Left colon (tissue), 2 donors: ENCODE data around the gene CPAMD8. TPM values are rescaled to one million over a fixed set of nuclear protein-coding genes. Genes with fewer than 3 reads are reported as not detected.
"Not testable (repeated sequence)": the region's sequence is repeated elsewhere in the genome, so short reads cannot be mapped to it uniquely, and the experiment has no call there.

Experiments
- ATAC-seq: fragments of 200-7000 bp; cut with Tn5 transposase; one replicate; pipeline ENCODE4 v1.9.1; 2020; ENCODE audit warnings: mild to moderate bottlenecking, moderate library complexity
- DNase-seq, 2 donors: peaks; one replicate each; pipeline ENCODE4 v3.0.0-alpha.2; 2020
- intact Hi-C, 2 donors: fragments of 100-400 bp; cut with DNase I in 1 of 2; cut with micrococcal nuclease in 1 of 2; formaldehyde crosslinking; loops; one replicate each; pipeline versions ENCODE4 v1.11.2 to v1.14.0; 2022; cut with DNase I, micrococcal nuclease
- total RNA-seq, 2 donors: library from RNA; stranded (reverse); fragmentation: NEBNext Ultra II Directional; extraction: Animal tissue kit (Norgen Biotek cat#: 25700); gene quantifications; one replicate each; pipeline ENCODE4 v1.2.1, GENCODE V29; 2021
- donor health status: DM: no; HTN: no; CAD: no.
- donor health status: DM: yes; HTN: yes; CAD: no.

CPAMD8 gene
- total RNA-seq, 2 donors from 2014 or later, result 2.3 to 3.4 TPM

DNA sequence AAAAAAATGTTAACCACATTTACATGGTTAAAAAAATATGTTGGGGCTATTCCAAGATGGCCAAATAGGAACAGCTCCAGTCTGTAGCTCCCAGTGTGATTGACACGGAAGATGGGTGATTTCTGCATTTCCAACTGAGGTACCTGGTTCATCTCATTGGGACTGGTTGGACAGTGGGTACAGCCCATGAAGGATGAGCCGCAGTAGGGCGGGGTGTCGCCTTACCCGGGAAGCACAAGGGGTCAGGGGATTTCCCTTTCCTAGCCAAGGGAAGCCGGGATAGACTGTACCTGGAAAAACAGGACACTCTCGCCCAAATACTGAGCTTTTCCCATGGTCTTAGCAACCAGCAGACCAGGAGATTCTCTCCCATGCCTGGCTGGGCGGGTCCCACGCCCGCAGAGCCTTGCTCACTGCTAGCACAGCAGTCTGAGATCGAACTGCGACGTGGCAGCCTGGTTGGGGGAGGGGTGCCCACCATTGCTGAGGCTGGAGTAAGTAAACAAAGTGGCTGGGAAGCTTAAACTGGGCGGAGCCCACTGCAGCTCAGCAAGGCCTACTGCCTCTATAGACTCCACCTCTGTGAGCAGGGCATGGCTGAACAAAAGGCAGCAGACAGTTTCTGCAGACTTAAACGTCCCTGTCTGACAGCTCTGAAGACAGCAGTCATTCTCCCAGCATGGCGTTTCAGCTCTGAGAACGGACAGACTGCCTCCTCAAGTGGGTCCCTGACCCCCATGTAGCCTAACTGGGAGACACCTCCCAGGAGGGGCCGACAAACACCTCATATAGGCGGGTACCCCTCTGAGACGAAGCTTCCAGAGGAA, 65.4 kb downstream of the CPAMD8 start:
- intact Hi-C loops, ATAC-seq: not testable (repeated sequence)
- DNase-seq, result peak in 1 of 2 donors; percentile 13

DNA sequence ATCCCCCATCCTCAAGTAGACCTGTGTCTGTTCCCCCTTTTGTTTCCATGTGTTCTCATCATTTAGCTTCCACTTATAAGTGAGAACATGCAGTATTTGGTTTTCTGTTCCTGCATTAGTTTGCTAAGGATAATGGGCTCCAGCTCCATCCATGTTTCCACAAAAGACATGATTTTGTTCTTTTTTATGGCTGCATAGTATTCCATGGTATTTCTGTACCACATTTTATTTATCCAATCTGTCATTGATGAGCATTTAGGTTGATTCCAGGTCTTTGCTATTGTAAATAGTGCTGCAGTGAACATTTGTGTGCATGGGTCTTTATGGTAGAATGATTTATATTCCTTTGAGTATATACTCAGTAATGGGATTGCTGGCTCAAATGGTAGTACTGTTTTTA, 68.3 kb downstream of the CPAMD8 start:
- DNase-seq, intact Hi-C loops, ATAC-seq: not testable (repeated sequence)

DNA sequence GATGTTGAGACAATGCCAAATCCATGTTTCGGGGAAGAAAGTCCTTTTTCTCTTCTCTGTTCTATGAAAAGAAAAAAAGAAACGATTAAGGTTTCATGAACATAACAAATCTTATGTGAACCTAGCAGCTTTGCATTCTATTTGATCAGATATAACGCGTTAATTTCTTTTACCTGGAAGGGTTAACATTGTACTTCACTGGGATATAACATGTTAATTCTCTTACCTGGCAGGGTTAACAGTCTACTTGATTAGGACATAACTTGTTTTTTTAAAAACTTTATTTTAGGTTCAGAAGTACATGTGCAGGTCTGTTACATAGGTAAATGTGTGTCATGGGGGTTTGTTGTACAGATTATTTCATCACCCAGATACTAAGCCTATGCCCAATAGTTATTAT, 68.8 kb downstream of the CPAMD8 start:
- intact Hi-C loops, result no loop called here
- no peak for ATAC-seq
- no peak for DNase-seq

DNA sequence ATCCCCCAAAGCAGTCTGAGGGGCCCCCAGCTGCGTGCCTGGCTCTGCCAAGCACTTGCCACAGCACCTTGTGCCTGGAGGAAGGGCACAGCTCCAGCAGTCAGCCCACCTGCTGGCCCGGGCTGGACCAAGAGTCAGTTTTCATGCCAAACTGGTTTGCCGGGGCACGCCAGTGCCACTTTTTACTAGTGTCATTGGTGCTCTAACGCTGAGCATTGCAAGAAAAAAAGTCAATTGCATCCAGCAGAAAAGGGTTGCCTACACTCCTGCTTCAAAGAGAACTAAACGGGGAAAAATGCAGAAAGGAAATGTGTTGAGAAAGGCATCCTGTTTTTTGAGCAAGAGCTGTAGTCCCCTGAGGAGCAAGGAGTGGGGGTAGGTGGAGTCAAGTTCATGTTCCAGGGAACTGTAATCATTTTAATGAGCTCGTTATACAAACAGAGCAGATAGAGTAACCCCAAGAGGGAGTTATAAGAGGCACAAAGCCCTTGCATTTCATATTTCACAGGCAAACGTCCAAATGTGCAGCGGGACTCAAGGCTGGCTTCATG, 69.4 kb downstream of the CPAMD8 start:
- intact Hi-C loops, result no loop called here
- ATAC-seq, result peak; percentile 64
- DNase-seq, result peak in 1 of 2 donors; percentile 8

DNA sequence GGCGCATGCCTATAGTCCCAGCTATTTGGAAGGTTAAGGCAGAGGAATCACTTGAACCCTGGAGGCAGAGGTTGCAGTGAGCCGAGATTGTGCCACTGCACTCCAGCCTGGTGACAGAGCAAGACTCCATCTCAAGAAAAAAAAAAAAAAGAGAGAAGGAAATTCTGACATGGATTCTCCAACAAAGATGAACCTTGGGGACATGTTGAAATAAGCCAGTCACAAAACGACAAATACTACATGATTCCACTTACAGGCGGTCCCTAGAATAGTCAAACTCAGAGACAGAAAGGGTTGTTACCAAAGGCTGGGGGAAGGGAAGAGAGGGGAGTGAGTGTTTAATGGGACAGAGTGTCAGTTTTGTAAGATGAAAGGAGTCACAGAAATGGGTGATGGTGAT, 71.4 kb downstream of the CPAMD8 start:
- DNase-seq (no peak), ATAC-seq (no peak)
- intact Hi-C loops, result no loop called here

DNA sequence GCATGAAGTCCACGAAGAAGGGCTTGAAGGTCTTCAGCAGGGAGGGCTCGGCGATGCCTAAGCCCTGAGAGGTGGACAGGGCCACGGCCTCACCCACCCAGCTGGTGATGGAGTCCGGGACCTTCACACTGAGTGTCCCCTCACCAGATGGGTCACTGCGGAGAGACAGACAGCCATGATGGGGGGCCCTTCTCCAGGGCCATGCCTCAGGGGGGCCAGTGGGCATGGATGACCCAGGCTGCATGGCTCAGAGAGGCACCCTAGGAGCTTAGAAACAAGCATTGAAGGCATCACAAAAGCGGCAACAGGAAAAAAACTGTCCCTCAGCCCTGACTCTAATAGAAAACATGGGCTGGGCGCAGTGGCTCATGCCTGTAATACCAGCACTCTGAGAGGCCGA, 74.6 kb downstream of the CPAMD8 start:
- intact Hi-C loops, result no loop called here
- DNase-seq, result no peak
- no peak for ATAC-seq

DNA sequence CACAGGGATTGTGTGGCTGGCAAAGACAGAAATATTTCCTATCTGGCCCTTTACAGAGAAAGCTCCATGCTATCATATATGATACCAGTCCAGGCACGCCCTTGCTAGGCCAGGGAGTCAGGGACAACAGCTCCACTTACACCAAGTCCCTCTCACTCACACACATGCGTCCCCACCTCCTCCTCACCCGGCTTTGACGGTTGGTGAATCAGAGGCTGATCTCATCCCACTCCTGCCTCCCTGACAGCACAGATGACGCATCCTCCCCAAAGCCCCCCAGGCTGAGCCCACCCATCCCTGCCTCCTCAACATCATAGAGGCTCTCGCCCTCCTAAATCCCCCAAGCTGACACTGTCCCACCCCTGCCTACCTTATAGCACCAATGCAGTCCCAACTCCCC, 75.1 kb downstream of the CPAMD8 start:
- DNase-seq, result no peak
- intact Hi-C loops, result no loop called here
- no peak for ATAC-seq

DNA sequence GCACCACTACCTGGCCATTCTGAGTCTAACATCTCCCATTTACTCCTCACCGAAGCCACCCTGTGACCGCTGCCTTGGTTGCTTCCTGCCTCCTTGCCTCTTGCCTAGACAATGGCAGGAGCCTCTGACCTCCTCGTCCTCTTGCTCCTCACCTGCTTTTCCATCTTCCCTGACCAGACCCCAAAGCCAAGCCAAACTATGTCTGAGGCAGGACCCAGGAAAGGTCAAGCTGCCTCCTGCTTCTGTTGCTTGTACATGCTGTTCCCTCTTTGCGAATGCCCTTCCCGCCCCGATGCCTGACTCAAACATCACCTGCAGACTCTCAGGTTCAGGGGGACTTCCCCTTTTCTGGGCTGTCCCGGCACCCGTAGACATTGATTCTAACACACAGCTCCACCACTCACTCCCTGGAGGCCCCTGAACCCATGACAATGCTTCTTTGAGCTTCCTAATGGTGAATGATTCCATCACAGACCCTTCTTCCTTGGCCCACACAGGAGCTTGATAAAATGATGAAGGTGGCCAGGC, 77.0 kb downstream of the CPAMD8 start:
- ATAC-seq (no peak), DNase-seq (no peak)
- intact Hi-C loops, result no loop called here

DNA sequence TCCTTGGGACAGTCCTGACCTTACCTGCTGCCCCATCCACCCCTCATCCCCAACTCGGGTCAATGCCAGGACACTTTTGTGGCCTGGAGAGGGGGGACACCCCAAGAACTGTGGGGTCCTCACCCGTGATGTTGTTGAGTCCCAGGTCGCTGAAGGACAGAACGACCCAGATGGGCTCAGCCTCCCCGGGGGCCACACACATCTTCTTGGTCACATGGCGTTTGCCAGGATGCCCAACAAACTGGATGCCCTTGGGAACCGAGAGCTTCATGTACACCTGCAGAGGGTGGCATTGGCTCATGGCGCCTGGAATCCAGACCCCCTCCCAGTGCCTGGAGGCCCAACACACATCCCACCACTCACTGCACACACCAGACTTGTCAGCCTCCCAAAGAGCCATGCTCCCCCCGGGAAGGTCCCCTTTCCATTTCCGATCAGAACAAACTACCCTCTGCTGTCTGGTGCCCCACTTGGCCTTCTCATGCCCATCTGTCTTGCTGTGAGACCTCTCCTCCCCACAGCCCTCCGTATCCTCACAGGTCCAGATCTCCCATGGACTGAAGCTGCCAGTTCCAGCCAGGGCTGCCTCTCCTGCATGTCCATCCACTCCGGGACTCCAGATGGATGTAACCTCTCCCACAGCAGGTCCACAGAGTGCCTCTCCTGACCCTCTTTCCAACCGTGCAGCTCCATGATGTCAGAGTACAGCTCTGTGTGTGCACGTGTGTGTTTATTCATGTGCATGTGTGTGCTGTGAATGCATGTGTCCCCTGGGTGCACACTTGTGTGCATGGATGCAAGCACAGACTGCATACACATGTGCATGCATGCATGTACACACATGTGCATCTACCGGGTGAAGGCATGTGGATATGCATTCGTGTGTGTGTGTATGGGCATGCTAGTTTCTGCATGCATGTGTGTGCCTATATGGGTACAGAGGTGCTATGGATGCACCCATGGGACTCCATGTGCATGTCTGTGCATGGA, 79.4 kb downstream of the CPAMD8 start:
- intact Hi-C loops, result no loop called here
- DNase-seq (no peak), ATAC-seq (no peak)

DNA sequence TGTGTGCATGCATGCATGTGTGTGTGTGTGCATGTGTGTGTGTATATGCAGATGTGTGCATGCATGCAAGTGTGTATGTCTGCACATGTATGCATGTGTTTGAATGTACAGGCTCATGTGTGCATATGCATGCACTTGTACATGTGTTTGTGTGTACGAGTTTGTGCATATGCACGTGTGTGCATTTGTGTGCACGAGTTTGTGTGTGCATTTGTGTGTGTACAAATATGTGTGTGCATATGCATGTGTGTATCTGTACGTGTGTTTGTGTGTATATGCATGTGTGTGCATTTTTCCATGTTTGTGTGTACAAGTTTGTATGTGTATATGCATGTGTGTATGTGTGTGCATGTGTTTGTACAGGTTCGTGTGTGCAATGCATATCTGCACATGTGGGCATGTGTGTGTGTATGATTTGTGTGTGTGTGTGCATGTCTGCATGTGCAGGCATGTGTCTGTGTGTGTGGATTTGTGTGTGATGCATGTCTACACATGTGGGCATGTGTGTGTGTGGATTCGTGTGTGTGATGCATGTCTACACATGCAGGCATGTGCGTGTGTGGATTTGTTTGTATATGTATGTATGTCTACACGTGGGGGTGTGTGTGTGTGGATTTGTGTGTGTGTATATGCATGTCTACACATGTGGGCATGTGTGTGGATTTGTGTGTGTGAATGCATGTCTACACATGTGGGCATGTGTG, 80.7 kb downstream of the CPAMD8 start:
- DNase-seq (no peak), ATAC-seq (no peak)
- intact Hi-C loops, result no loop called here

DNA sequence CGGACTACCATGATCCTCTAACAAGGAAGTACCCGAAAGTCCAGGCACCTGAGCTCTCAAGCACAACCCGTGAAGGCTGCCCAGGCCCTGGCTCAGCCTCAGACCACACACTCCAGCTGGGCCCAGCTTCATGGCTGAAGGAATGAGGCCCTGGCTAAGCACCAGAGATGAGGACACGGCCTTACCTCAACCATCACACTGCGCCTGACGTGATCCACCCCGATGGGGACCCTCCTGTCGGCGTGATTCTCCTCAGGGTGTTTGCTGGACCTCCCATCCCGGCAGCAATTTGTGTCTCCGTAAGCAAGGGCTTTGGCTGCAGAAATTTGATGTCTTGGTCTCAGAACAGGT, 81.3 kb downstream of the CPAMD8 start:
- ATAC-seq (no peak), DNase-seq (no peak)
- intact Hi-C loops, result no loop called here

DNA sequence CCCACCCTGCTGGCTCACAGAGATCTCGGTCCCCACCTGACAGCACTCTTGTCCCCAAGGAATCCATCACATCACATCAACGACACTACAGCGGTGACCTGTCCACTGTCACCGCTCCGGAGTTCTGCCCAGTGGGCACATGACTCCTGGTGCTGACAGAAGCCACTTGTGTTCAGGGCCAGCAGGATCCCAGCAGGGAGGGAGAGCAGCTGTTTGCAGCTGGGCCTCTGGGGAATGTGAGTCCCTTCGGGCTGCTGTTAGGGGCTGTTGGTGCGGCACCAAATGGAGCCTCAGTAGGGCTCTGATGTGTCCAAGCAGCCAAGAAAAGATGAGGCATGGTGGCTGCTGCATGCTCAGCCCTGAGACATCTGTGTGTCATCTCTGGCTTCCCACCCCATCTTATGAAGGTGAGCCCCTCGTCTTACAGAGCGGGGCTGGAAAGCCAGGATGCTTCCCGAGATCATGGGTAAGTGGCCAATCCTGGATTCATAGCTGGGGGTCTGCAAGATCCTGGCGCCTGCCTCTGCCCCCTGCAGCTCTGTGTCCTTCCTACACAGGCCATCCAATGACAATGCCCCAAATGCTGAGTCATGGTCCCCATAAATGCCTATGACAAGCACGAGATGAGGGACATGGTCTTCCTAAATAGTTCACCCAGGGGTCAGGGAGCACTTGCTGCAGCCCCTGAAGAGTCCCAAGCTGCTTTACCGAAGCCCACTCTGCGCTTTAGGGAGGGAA, 81.8 kb downstream of the CPAMD8 start:
- DNase-seq, result no peak
- intact Hi-C loops, result no loop called here
- no peak for ATAC-seq

DNA sequence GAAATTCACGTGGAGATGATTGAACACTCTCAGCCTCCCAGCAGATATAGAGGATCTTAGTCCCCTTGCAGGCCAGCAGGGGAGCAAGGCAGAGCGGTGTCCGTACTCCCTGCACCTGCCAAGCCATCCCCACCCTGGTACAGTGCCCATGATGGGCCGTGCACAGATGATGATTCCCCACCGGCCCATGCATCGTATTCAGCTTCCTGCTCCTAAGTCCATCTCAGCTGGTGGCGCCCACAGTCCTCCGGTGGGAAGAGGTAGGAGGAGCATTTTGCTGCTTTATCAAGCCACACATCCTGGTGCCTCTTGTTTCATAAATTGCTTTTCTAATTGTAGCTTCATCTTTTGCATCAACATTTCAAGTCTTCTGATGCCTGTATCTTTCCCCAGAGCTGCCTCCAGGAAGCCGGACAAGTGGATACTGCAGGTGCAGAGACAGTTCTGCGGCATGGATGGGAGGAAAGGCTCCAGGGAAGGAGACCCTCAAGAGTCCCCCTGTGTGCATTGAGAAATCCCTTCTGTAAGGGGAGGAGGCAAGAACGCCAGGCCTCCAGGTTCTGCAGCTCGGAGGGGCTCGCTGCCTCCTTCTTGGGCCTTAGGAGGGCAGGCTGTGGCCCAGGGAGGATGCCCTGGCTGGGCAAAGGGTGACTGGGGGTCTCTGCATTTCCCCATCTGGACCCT, 82.5 kb downstream of the CPAMD8 start:
- DNase-seq (no peak), ATAC-seq (no peak)
- intact Hi-C loops, result no loop called here

DNA sequence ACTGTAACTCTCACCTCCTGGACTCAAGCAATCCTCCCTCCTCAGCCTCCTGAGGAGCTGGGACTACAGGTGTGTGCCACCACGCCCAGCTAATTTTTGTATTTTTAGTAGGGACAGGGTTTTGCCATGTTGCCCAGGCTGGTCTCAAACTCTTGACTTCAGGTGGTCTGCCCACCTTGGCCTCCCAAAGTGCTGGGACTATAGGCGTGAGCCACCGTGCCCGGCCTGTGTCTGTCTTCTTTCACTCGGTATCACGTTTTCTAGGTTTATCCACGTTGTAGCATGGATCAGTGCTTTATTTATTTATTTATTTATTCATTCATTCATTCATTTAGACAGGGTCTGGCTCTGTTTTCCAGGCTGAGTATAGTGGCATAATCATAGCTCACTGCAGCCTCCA, 83.5 kb downstream of the CPAMD8 start:
- intact Hi-C loops, ATAC-seq, DNase-seq: not testable (repeated sequence)

DNA sequence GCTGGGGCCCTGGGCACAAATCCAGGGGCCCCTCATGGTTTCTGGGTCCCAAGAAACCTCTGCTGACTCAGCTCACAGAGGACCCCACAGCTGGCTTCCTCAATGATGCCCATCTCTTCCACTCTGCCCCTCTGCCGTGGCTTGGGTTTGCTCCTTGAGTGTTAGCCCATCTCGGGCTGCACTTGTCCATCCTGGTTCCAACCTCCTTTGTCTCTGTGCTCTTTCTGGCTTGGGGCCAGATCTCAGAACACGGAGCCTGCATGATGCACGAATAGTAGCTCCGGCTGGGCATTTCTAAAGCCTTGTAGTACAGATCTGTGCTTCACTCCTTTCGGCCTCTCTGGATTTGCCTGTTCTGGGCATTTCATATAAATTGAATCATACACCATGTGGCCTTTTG, 84.0 kb downstream of the CPAMD8 start:
- intact Hi-C loops, result no loop called here
- ATAC-seq (no peak), DNase-seq (no peak)

DNA sequence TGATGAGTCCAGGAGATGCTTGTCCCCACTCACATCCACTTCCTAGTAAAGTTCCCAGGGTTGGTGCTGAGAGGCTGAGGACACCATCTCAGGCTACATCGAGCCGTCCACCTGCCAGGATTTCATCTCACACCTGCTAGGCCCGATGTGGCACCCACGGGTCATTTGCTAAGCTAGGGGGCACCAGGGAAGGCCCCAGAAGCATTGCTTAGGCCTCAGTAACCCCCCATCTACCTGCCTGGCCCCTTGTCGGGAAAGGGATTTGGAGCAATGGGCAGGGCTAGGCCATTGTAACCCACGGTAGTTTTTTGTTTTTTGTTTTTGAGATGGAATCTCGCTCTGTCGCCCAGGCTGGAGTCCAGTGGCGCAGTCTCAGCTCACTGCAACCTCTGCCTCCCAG, 86.0 kb downstream of the CPAMD8 start:
- ATAC-seq (no peak), DNase-seq (no peak)
- intact Hi-C loops, result no loop called here

DNA sequence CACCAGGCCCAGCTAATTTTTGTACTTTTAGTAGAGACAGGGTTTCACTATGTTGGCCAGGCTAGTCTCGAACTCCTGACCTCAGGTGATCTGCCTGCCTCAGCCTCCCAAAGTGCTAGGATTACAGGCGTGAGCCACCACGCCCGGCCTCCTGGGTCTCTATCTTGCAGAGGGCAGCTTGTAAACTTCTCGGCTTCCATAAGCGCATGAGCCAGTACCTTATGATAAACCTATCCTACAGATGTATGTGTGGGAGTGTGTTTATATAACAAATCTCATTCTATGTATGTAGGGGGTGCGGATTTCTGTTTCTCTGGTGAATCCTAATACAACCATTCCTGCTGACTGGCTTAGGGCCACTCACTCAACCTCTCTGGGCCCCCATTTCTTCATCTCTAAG, 86.5 kb downstream of the CPAMD8 start:
- ATAC-seq, DNase-seq, intact Hi-C loops: not testable (repeated sequence)

DNA sequence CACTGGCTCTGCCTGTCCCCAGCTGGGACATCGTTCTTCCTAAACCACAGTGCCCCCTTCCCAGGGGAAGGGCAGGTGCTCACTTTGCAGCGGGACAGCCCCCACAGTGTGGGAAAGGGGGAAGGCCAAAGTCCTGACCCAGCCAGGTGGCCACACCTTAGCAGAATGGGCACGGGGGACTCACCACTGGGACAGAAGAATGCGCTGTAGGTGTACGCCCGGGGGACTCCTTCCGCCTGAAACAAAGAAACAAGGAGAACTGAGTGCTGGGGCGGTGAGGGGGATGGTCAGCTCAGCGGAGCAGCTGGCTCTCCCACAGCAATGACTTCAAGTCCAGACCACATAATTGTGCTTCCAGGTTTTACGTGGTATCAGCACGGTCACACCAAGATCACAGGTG, 88.4 kb downstream of the CPAMD8 start:
- intact Hi-C loops, result no loop called here
- no peak for ATAC-seq
- DNase-seq, result no peak
